Tibial artery (tissue), 4 donors: ENCODE measurements around the gene TIPRL.

Experiments used
- DNase-seq, 2 donors: peaks; one replicate each; pipeline ENCODE4 v3.0.0-alpha.2; 2019
- H3K27ac ChIP-seq, 2 donors: fragments of 200-600 bp; sonication (generic) in 1 of 2; 1 replicate in 1 of 2; 2 replicates in 1 of 2; pipeline ENCODE4 v1.5.1; 2018 to 2019; ENCODE audit warnings: mild to moderate bottlenecking in 1 of 2
- H3K27me3 ChIP-seq, 2 donors: fragments of 200-600 bp; sonication (generic) in 1 of 2; one replicate each; pipeline versions ENCODE4 v1.5.1 to v1.6.0; 2016 to 2019
- H3K36me3 ChIP-seq, 3 donors: fragments of 200-600 bp; sonication (generic) in 2 of 3; one replicate each; pipeline ENCODE4 v1.5.1; 2016 to 2019; ENCODE audit warnings: mild to moderate bottlenecking in 2 of 3
- H3K4me1 ChIP-seq, 4 donors: fragments of 200-600 bp; sonication (generic) in 2 of 4; 1 replicate in 3 of 4; 2 replicates in 1 of 4; pipeline ENCODE4 v1.5.1; 2016 to 2019
- H3K4me3 ChIP-seq, 2 donors: fragments of 200-600 bp; sonication (generic) in 1 of 2; 1 replicate in 1 of 2; 2 replicates in 1 of 2; pipeline ENCODE4 v1.5.1; 2018 to 2019; ENCODE audit warnings: mild to moderate bottlenecking in 2 of 2
- H3K9me3 ChIP-seq, 3 donors: fragments of 200-600 bp; sonication (generic) in 1 of 3; one replicate each; pipeline ENCODE4 v1.5.1; 2016 to 2019
- intact Hi-C: fragments of 100-400 bp; cut with DNase I; formaldehyde crosslinking; loops from one replicate; pipeline ENCODE4 v1.15.0; 2023; ENCODE audit warnings: low total_unique reads
- TF ChIP-seq, protein P1 (sequence below), 2 experiments: fragments of 200-600 bp in 1 of 2; fragments of 450-650 bp in 1 of 2; IDR thresholded peaks; one replicate each; pipeline ENCODE4 v1.5.1; 2017 to 2019; ENCODE audit warnings: antibody characterized with exemption in 2 of 2, mild to moderate bottlenecking in 1 of 2, moderate library complexity in 1 of 2

TIPRL gene

DNA sequence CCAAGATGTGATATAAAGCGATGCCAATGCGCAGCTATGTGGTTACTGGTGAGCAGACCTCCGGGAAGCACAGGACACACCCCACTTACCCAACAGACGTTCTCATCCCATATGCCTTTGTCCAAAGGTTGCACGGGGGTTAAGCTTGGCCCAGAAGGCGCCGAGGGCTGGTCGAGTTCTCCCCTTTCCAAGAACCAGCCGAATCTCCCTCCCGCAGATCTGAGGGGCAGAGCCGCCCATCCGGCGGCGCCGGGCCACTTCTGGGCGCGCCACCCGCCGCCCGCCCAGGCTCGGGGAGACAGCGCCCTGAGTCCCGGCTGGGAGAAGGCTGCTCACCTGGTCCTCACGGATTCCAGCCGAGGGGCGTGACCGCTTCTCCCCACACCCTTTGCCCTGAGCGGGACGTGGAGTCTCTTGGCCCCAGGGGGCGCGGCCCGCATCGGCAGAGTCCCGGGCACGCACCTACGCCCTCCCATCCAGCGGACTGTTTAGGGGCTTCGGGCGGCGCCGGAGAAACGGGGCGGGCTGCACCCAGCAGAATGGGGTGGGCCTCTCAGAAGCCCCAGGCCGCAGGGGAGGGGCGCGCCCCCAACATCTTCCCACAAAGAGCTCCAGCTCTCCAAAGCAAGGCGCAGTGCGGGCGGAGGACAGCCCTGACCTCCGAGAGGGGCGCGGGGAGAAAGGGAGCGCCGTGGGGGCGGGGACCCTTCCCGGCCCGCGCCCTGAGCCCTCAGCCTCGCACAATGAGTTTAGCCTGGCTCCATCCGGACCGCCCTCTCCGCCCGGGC, 42.6 kb upstream of the TIPRL start:
- H3K27ac ChIP-seq: peak overlapping the region; percentile 84 to 85
- no peaks in the 10 kb centered on the region for H3K27me3 ChIP-seq
- DNase-seq: peak; percentile 23 to 69
- H3K4me1 ChIP-seq: peaks cover 0 to 23% (median 18%) of the 10 kb centered on the region in 4 donors
- intact Hi-C loops: no loop called here
- TF ChIP-seq, protein P1, sequence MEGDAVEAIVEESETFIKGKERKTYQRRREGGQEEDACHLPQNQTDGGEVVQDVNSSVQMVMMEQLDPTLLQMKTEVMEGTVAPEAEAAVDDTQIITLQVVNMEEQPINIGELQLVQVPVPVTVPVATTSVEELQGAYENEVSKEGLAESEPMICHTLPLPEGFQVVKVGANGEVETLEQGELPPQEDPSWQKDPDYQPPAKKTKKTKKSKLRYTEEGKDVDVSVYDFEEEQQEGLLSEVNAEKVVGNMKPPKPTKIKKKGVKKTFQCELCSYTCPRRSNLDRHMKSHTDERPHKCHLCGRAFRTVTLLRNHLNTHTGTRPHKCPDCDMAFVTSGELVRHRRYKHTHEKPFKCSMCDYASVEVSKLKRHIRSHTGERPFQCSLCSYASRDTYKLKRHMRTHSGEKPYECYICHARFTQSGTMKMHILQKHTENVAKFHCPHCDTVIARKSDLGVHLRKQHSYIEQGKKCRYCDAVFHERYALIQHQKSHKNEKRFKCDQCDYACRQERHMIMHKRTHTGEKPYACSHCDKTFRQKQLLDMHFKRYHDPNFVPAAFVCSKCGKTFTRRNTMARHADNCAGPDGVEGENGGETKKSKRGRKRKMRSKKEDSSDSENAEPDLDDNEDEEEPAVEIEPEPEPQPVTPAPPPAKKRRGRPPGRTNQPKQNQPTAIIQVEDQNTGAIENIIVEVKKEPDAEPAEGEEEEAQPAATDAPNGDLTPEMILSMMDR (IDR thresholded peaks at IDR 0.05): no peak
- H3K36me3 ChIP-seq: no peaks in the 10 kb centered on the region
- no peaks in the 10 kb centered on the region for H3K9me3 ChIP-seq
- peak overlapping the region; percentile 86 to 94 for H3K4me3 ChIP-seq

GRCh38 chr1:168136709-168137514, 41.9 kb upstream of the TIPRL start, which contains the start of gene GPR161:
Gene GPR161, minus strand, starts transcription at chr1:168136930. Its CDS starts 32,080 bp downstream, at chr1:168104850.
- H3K27me3 ChIP-seq: no peaks in the 10 kb centered on the region
- no peaks in the 10 kb centered on the region for H3K9me3 ChIP-seq
- DNase-seq: peak; percentile 47 to 70
- TF ChIP-seq, protein P1 (IDR thresholded peaks at IDR 0.05): no peak
- H3K4me1 ChIP-seq: peaks cover 0 to 23% (median 18%) of the 10 kb centered on the region in 4 donors
- H3K4me3 ChIP-seq: peak within 1 kb of the TSS; percentile 86 to 94
- H3K27ac ChIP-seq: peak within 1 kb of the TSS; percentile 84 to 85
- H3K36me3 ChIP-seq: no peaks in the 10 kb centered on the region
- intact Hi-C loops: no loop called here

DNA sequence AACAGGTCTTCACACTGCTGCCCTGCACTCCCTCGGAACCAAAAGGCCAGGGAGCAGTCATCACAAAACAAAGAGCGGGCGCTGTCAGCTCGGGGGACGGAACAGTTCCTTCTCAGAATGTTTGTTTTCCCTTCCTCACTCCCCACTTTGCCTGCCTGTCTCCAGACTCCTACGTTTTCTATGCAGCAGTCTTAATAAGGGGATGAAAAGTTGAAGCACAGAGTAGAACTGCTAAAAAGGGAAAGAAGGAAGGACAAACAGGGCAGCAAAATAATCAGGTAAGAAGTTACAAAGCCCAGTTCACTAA, 41.3 kb upstream of the TIPRL start:
- peaks cover 0 to 23% (median 18%) of the 10 kb centered on the region in 4 donors for H3K4me1 ChIP-seq
- H3K27me3 ChIP-seq: no peaks in the 10 kb centered on the region
- TF ChIP-seq, protein P1 (IDR thresholded peaks at IDR 0.05): no peak
- intact Hi-C loops: no loop called here
- no peaks in the 10 kb centered on the region for H3K36me3 ChIP-seq
- peak overlapping the region; percentile 86 to 94 for H3K4me3 ChIP-seq
- no peaks in the 10 kb centered on the region for H3K9me3 ChIP-seq
- peak overlapping the region; percentile 84 to 85 for H3K27ac ChIP-seq
- no peak for DNase-seq

DNA sequence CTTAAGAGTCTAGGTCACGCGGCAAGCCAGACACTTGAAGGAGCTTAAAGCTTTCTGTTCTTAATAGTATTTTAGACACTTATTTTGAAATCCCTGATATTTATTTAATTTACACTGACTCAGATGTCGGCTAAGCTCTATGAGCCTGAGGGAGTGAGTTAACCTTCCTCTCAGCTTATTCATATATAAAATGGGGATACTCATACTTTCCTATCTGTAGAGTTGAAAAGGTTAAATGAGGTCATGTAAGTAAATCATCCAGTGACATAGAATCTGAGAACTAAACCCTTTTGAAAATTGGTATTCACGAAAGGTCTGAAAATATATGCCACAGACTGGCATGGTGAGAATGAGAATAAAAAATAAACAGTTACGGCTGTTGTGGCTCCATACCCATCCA, 40.6 kb upstream of the TIPRL start:
- Histone ChIP-seq H3K27ac (peak overlapping the region; percentile 84 to 85), H3K9me3 (no peaks in the 10 kb centered on the region), H3K27me3 (no peaks in the 10 kb centered on the region), H3K36me3 (no peaks in the 10 kb centered on the region), H3K4me1 (peaks cover 0 to 23% (median 18%) of the 10 kb centered on the region in 4 donors), H3K4me3 (no peak overlapping the region)
- TF ChIP-seq, protein P1 (IDR thresholded peaks at IDR 0.05): no peak
- intact Hi-C loops: no loop called here
- no peak for DNase-seq

GRCh38 chr1:168139070-168139469, 39.7 kb upstream of the TIPRL start:
- TF ChIP-seq, protein P1 (IDR thresholded peaks at IDR 0.05): no peak
- Histone ChIP-seq H3K4me1 (peaks cover 0 to 23% (median 18%) of the 10 kb centered on the region in 4 donors), H3K9me3 (no peaks in the 10 kb centered on the region), H3K27me3 (no peaks in the 10 kb centered on the region), H3K4me3 (no peak overlapping the region), H3K27ac (no peak overlapping the region), H3K36me3 (no peaks in the 10 kb centered on the region)
- DNase-seq: no peak
- intact Hi-C loops: no loop called here
